ENCODE measurements around the gene RAD50.

GRCh38 chr5:132680780-132681475 is 124.2 kb downstream of the RAD50 start:
- TF ChIP-seq CTCF (conservative IDR thresholded peaks at IDR 0.05 in 1 of 2, IDR thresholded peaks at IDR 0.05 in 1 of 2; ENCODE audit: low read depth in 1 of 2, low read length in 2 of 2) = no peak
- no peak for TF ChIP-seq EZH2 (IDR thresholded peaks at IDR 0.05; ENCODE audit: low read length, missing control alignments)

Measured in fibroblast of lung (primary cell).